ENCODE data around the gene ACSM2A.
"Not testable (repeated sequence)": the region's sequence is repeated elsewhere in the genome, so short reads cannot be mapped to it uniquely, and the experiment has no call there.

DNA sequence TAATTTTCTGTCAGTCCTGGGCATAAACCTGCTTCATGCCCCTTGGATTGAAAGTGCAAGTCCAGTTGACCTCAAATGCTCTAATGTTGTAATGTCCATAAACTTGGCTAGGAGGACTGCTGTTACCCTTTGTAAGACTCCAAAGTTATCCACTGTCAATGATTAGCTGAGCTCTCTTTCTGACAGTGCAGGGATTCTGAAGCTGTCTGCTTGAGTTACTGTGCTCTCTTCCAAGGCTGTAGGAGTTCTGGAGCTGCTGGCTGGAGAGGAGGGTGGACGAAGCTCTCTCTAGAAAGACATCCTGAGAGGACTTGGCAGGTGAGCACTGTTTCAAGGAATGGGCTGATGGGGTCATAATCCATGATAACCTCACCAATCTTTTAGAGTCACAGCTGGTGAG, at the start of gene ACSM2A:
- TF ChIP-seq, protein P1, sequence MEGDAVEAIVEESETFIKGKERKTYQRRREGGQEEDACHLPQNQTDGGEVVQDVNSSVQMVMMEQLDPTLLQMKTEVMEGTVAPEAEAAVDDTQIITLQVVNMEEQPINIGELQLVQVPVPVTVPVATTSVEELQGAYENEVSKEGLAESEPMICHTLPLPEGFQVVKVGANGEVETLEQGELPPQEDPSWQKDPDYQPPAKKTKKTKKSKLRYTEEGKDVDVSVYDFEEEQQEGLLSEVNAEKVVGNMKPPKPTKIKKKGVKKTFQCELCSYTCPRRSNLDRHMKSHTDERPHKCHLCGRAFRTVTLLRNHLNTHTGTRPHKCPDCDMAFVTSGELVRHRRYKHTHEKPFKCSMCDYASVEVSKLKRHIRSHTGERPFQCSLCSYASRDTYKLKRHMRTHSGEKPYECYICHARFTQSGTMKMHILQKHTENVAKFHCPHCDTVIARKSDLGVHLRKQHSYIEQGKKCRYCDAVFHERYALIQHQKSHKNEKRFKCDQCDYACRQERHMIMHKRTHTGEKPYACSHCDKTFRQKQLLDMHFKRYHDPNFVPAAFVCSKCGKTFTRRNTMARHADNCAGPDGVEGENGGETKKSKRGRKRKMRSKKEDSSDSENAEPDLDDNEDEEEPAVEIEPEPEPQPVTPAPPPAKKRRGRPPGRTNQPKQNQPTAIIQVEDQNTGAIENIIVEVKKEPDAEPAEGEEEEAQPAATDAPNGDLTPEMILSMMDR (conservative IDR thresholded peaks at IDR 0.05; ENCODE audit: low read depth, low read length): not testable (repeated sequence)
- not testable (repeated sequence) for TF ChIP-seq FOS (IDR thresholded peaks at IDR 0.05; ENCODE audit: low read depth, low read length); POLR2A (IDR thresholded peaks at IDR 0.05; ENCODE audit: low read depth, low read length); RAD21 (IDR thresholded peaks at IDR 0.05; ENCODE audit: low read length); RFX5 (IDR thresholded peaks at IDR 0.05; ENCODE audit: low read depth, low read length); SMC3 (IDR thresholded peaks at IDR 0.05; ENCODE audit: low read depth, low read length); MXI1 (IDR thresholded peaks at IDR 0.05; ENCODE audit: borderline replicate concordance, low read depth, low read length); CEBPB (IDR thresholded peaks at IDR 0.05; ENCODE audit: low read depth, low read length)
- TF ChIP-seq, protein P2, sequence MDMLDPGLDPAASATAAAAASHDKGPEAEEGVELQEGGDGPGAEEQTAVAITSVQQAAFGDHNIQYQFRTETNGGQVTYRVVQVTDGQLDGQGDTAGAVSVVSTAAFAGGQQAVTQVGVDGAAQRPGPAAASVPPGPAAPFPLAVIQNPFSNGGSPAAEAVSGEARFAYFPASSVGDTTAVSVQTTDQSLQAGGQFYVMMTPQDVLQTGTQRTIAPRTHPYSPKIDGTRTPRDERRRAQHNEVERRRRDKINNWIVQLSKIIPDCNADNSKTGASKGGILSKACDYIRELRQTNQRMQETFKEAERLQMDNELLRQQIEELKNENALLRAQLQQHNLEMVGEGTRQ (IDR thresholded peaks at IDR 0.05; ENCODE audit: low read depth, low read length): not testable (repeated sequence)
- TF ChIP-seq, protein P3, sequence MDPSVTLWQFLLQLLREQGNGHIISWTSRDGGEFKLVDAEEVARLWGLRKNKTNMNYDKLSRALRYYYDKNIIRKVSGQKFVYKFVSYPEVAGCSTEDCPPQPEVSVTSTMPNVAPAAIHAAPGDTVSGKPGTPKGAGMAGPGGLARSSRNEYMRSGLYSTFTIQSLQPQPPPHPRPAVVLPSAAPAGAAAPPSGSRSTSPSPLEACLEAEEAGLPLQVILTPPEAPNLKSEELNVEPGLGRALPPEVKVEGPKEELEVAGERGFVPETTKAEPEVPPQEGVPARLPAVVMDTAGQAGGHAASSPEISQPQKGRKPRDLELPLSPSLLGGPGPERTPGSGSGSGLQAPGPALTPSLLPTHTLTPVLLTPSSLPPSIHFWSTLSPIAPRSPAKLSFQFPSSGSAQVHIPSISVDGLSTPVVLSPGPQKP (IDR thresholded peaks at IDR 0.05; ENCODE audit: borderline replicate concordance, low read depth, low read length): not testable (repeated sequence)
